ENCODE data around the gene SDCBP2. TPM values are rescaled to one million over a fixed set of nuclear protein-coding genes. Genes with fewer than 3 reads are reported as not detected.
A peak's percentile ranks its signal among the peaks of the same experiment; 100 is the strongest.

Gene SDCBP2
- total RNA-seq, 2 experiments from 2014 or later, result 1.2 to 1.3 TPM

- Histone ChIP-seq H3K27ac (ENCODE audit: low read depth in 1 of 2, low read length in 2 of 2) (peak overlapping the region; percentile 25 to 42), H3K36me3 (ENCODE audit: insufficient read depth, low read length) (peaks cover 21% of the 10 kb centered on the region), H3K27me3 (ENCODE audit: control insufficient read depth in 1 of 2, insufficient read depth in 2 of 2, low read length in 2 of 2) (no peaks in the 10 kb centered on the region), H3K4me3 (ENCODE audit: low read length) (no peak overlapping the region), H3K9me3 (ENCODE audit: control insufficient read depth in 1 of 2, insufficient read depth in 1 of 2, low read length in 2 of 2) (no peaks in the 10 kb centered on the region), H3K4me1 (ENCODE audit: insufficient read depth, low read length) (peaks cover 20% of the 10 kb centered on the region)
- no peak for TF ChIP-seq CTCF (IDR thresholded peaks at IDR 0.05)
- peaks cover 27% of the 10 kb centered on the region for H3K4me1 Mint-ChIP-seq (ENCODE audit: low read depth)
- H3K4me3 Mint-ChIP-seq, result peak overlapping the region; percentile 57
- peak; percentile 21 to 76 (median 52) for DNase-seq
- ChIA-PET CTCF (interaction anchor here (0.8 to 1.1 kb wide), 2 partner anchors 15 to 192 kb away, joined by 3 to 4 read pairs; no protein-coding TSS in a partner anchor), POLR2A (interaction anchor here (0.5 to 1.7 kb wide), 6 partner anchors 14 to 492 kb away, joined by 3 to 11 read pairs (median 4); partner anchors contain the start of gene RAD21L1)
- peaks cover 55% of the 10 kb centered on the region for H3K36me3 Mint-ChIP-seq (ENCODE audit: low read depth)
- H3K9me3 Mint-ChIP-seq, result no peaks in the 10 kb centered on the region
- peak overlapping the region; percentile 81 for H3K27ac Mint-ChIP-seq
- H3K27me3 Mint-ChIP-seq, result no peaks in the 10 kb centered on the region
- intact Hi-C loops (cut with DNase I, micrococcal nuclease), result no loop called here
- ATAC-seq (ENCODE audit: poor library complexity), result peak; percentile 89
These were observed 27.9 kb downstream of the SDCBP2 start for GRCh38 chr20:1301031-1301529.

- ChIA-PET CTCF (interaction anchor here (1.1 kb wide), 1 partner anchor 14 kb away, joined by 4 read pairs; no protein-coding TSS in a partner anchor), POLR2A (interaction anchor here (0.9 to 1.7 kb wide), 4 partner anchors 13 to 92 kb away, joined by 3 to 11 read pairs (median 4); no protein-coding TSS in a partner anchor)
- Histone ChIP-seq H3K4me1 (ENCODE audit: insufficient read depth, low read length) (peaks cover 20% of the 10 kb centered on the region), H3K36me3 (ENCODE audit: insufficient read depth, low read length) (peaks cover 20% of the 10 kb centered on the region), H3K4me3 (ENCODE audit: low read length) (no peak overlapping the region), H3K9me3 (ENCODE audit: control insufficient read depth in 1 of 2, insufficient read depth in 1 of 2, low read length in 2 of 2) (no peaks in the 10 kb centered on the region), H3K27me3 (ENCODE audit: control insufficient read depth in 1 of 2, insufficient read depth in 2 of 2, low read length in 2 of 2) (no peaks in the 10 kb centered on the region), H3K27ac (ENCODE audit: low read depth in 1 of 2, low read length in 2 of 2) (peak overlapping the region; percentile 25 to 42)
- Mint-ChIP-seq H3K4me1 (ENCODE audit: low read depth) (peaks cover 27% of the 10 kb centered on the region), H3K27me3 (no peaks in the 10 kb centered on the region), H3K4me3 (no peak overlapping the region), H3K9me3 (no peaks in the 10 kb centered on the region), H3K36me3 (ENCODE audit: low read depth) (peaks cover 51% of the 10 kb centered on the region), H3K27ac (peak overlapping the region; percentile 81)
- ATAC-seq (ENCODE audit: poor library complexity) (no peak), DNase-seq (no peak)
- intact Hi-C loops (cut with DNase I, micrococcal nuclease), result no loop called here
- TF ChIP-seq CTCF (IDR thresholded peaks at IDR 0.05), result no peak
These were observed 28.7 kb downstream of the SDCBP2 start for GRCh38 chr20:1300083-1300840.

GRCh38 chr20:1299522-1299921 is 29.4 kb downstream of the SDCBP2 start:
- Mint-ChIP-seq H3K4me3 (no peak overlapping the region), H3K27ac (no peak overlapping the region), H3K4me1 (ENCODE audit: low read depth) (peaks cover 27% of the 10 kb centered on the region), H3K27me3 (no peaks in the 10 kb centered on the region), H3K36me3 (ENCODE audit: low read depth) (peaks cover 47% of the 10 kb centered on the region), H3K9me3 (no peaks in the 10 kb centered on the region)
- Histone ChIP-seq H3K36me3 (ENCODE audit: insufficient read depth, low read length) (peaks cover 15% of the 10 kb centered on the region), H3K9me3 (ENCODE audit: control insufficient read depth in 1 of 2, insufficient read depth in 1 of 2, low read length in 2 of 2) (no peaks in the 10 kb centered on the region), H3K27ac (ENCODE audit: low read depth in 1 of 2, low read length in 2 of 2) (no peak overlapping the region), H3K4me3 (ENCODE audit: low read length) (no peak overlapping the region), H3K27me3 (ENCODE audit: control insufficient read depth in 1 of 2, insufficient read depth in 2 of 2, low read length in 2 of 2) (no peaks in the 10 kb centered on the region), H3K4me1 (ENCODE audit: insufficient read depth, low read length) (peaks cover 20% of the 10 kb centered on the region)
- DNase-seq (peak; percentile 9 to 60 (median 33)), ATAC-seq (ENCODE audit: poor library complexity) (peak; percentile 61)
- POLR2A ChIA-PET, result no interaction called here
- no peak for TF ChIP-seq CTCF (IDR thresholded peaks at IDR 0.05)
- CTCF ChIA-PET, result no interaction called here
- intact Hi-C loops (cut with DNase I, micrococcal nuclease), result no loop called here
